ENCODE measurements around the gene PPM1J.

The PPM1J gene

GRCh38 chr1:112687361-112687760 lies 27.8 kb downstream of the PPM1J start:
- no peak for DNase-seq (ENCODE audit: low read depth)

GRCh38 chr1:112686835-112687234 lies 28.3 kb downstream of the PPM1J start:
- no peak for DNase-seq (ENCODE audit: low read depth)

GRCh38 chr1:112686417-112686816 lies 28.7 kb downstream of the PPM1J start:
- DNase-seq (ENCODE audit: low read depth) = no peak

GRCh38 chr1:112685913-112686312 lies 29.2 kb downstream of the PPM1J start:
- DNase-seq (ENCODE audit: low read depth) = no peak

- no peak for DNase-seq (ENCODE audit: low read depth)
Measured at GRCh38 chr1:112678605-112679004, 36.5 kb downstream of the PPM1J start.

GRCh38 chr1:112677501-112677900 lies 37.6 kb downstream of the PPM1J start:
- no peak for DNase-seq (ENCODE audit: low read depth)

- DNase-seq (ENCODE audit: low read depth) = no peak
Measured at GRCh38 chr1:112676543-112676942, 38.6 kb downstream of the PPM1J start.

- DNase-seq (ENCODE audit: low read depth) = no peak
Measured at GRCh38 chr1:112675728-112676381, 39.3 kb downstream of the PPM1J start.

- peak; percentile 37 for DNase-seq (ENCODE audit: low read depth)
Measured at GRCh38 chr1:112674986-112675727, 40.0 kb downstream of the PPM1J start.

GRCh38 chr1:112674440-112674985 lies 40.6 kb downstream of the PPM1J start, which contains the start of gene MOV10:
TSS of gene MOV10 (plus strand) at chr1:112674659. CDS start at chr1:112674913, 254 bp downstream.
- peak; percentile 25 for DNase-seq (ENCODE audit: low read depth)

GRCh38 chr1:112673592-112674439 lies 41.3 kb downstream of the PPM1J start:
- no peak for DNase-seq (ENCODE audit: low read depth)

- no peak for DNase-seq (ENCODE audit: low read depth)
Measured at GRCh38 chr1:112672842-112673241, 42.3 kb downstream of the PPM1J start.

- no peak for DNase-seq (ENCODE audit: low read depth)
Measured at GRCh38 chr1:112672009-112672408, 43.1 kb downstream of the PPM1J start.

- no peak for DNase-seq (ENCODE audit: low read depth)
Measured at GRCh38 chr1:112666946-112667345, 48.2 kb downstream of the PPM1J start.

GRCh38 chr1:112665857-112666256 lies 49.3 kb downstream of the PPM1J start:
- DNase-seq (ENCODE audit: low read depth) = no peak
